HepG2 (cell line): Measurements from ENCODE around the gene CCDC50. TPM values are rescaled to one million over a fixed set of nuclear protein-coding genes. Genes with fewer than 3 reads are reported as not detected.

ENCODE experiments used
- ATAC-seq: fragments of 200-7000 bp; cut with Tn5 transposase; 3 replicates; pipeline ENCODE4 v1.9.1; 2020; ENCODE audit warnings: mild to moderate bottlenecking, moderate library complexity
- BruUV-seq: library from RNA; stranded (reverse); fragments of 400-500 nt; replicated peaks from 2 replicates; lab custom pipeline; 2021; lab: Mats Ljungman, UMichigan
- CTCF ChIA-PET: fragments of 300-600 bp; formaldehyde crosslinking; extraction: SDS; loops from one replicate; lab custom pipeline; 2021; ENCODE audit warnings: low total read pairs, inconsistent platforms, low intra/inter-chr PET ratio; lab: Yijun Ruan, JAX
- POLR2A ChIA-PET: fragments of 350-600 bp; sonication (Branson Sonifier 250); formaldehyde crosslinking; loops from one replicate; lab custom pipeline; 2020; ENCODE audit warnings: antibody characterized with exemption, inconsistent platforms; lab: Yijun Ruan, JAX
- DNase-seq: peaks from one replicate; pipeline ENCODE4 v3.0.0-alpha.2; 2015; ENCODE audit warnings: low spot score
- FAIRE-seq: peaks from 3 replicates; lab custom pipeline; 2011; peaks lifted over from hg19 to GRCh38; lab: Jason Lieb, UNC
- H2AFZ ChIP-seq: one replicate; pipeline ENCODE4 v1.6.1; 2011; ENCODE audit warnings: low read length, inconsistent platforms
- H3K27ac ChIP-seq: fragments of 300-600 bp; 3 replicates; pipeline ENCODE4 v1.8.0; 2011; ENCODE audit warnings: mixed run types, mild to moderate bottlenecking, mixed read lengths, low read length, inconsistent platforms; ENCODE audit not compliant: insufficient read depth; ENCODE audit errors: extremely low read length
- H3K27me3 ChIP-seq, 2 experiments: fragments of 200-600 bp in 1 of 2; 2 replicates in 1 of 2; 3 replicates in 1 of 2; pipeline versions ENCODE4 v1.6.0 to v1.8.0; 2011; ENCODE audit warnings: low read length in 2 of 2, mild to moderate bottlenecking in 2 of 2, moderate library complexity in 2 of 2, inconsistent platforms in 1 of 2; ENCODE audit not compliant: insufficient read depth in 2 of 2, control insufficient read depth in 1 of 2
- H3K36me3 ChIP-seq, 2 experiments: fragments of 200-600 bp in 1 of 2; replicated peaks in 1 of 2; 2 replicates in 1 of 2; 3 replicates in 1 of 2; pipeline versions ENCODE4 v1.5.1 to v1.8.0; 2011; ENCODE audit warnings: low read length in 2 of 2, inconsistent platforms in 1 of 2; ENCODE audit not compliant: insufficient read depth in 2 of 2, control insufficient read depth in 1 of 2
- H3K4me1 ChIP-seq: 2 replicates; pipeline ENCODE4 v1.5.1; 2012; ENCODE audit warnings: low read length, inconsistent platforms; ENCODE audit not compliant: insufficient read depth
- H3K4me2 ChIP-seq: 2 replicates; pipeline ENCODE4 v1.6.0; 2011; ENCODE audit warnings: low read depth, low read length, inconsistent platforms
- H3K4me3 ChIP-seq, 3 experiments: fragments of 200-600 bp in 1 of 3; sonication (generic), shearing (Covaris generic) in 1 of 3; replicated peaks in 1 of 3; 2 replicates each; pipeline ENCODE4 v1.5.1; 2011 to 2016; ENCODE audit warnings: low read length in 3 of 3, inconsistent platforms in 2 of 3, low read depth in 2 of 3, mild to moderate bottlenecking in 2 of 3, control low read depth in 1 of 3, mixed read lengths in 1 of 3; ENCODE audit not compliant: insufficient read depth in 1 of 3
- H3K79me2 ChIP-seq: one replicate; pipeline ENCODE4 v1.6.1; 2011; ENCODE audit warnings: low read length, inconsistent platforms; ENCODE audit not compliant: insufficient read depth
- H3K9ac ChIP-seq: 2 replicates; pipeline ENCODE4 v1.6.0; 2011; ENCODE audit warnings: mild to moderate bottlenecking, low read depth, low read length, inconsistent platforms; ENCODE audit not compliant: insufficient read depth
- H3K9me3 ChIP-seq: 2 replicates; pipeline ENCODE4 v1.5.1; 2012; ENCODE audit warnings: mild to moderate bottlenecking, low read length
- H4K20me1 ChIP-seq: 2 replicates; pipeline ENCODE4 v1.6.0; 2011; ENCODE audit warnings: inconsistent platforms, mild to moderate bottlenecking, low read length, moderate library complexity; ENCODE audit not compliant: insufficient read depth
- CREB1 ChIP-seq, 2 experiments: fragments of 450-650 bp in 1 of 2; IDR thresholded peaks; 2 replicates each; pipeline ENCODE4 v1.6.1; 2016 to 2017; ENCODE audit warnings: control low read depth in 1 of 2, mild to moderate bottlenecking in 1 of 2, missing compliant biosample characterization in 1 of 2, missing genetic modification characterization in 1 of 2
- HHEX ChIP-seq: IDR thresholded peaks from 2 replicates; pipeline ENCODE4 v1.6.1; 2016; ENCODE audit warnings: control low read depth
- IKZF4 ChIP-seq: sonication (generic); formaldehyde crosslinking; IDR thresholded peaks from 2 replicates; pipeline ENCODE4 v1.5.1; 2020; ENCODE audit warnings: borderline replicate concordance, mild to moderate bottlenecking, low read depth, missing genetic modification reagents; ENCODE audit errors: not compliant biosample characterization
- SIN3B ChIP-seq: fragments of 150-350 bp; IDR thresholded peaks from 2 replicates; pipeline ENCODE4 v1.6.1; 2014; ENCODE audit warnings: low read length
- ZNF24 ChIP-seq: fragments of 450-650 bp; IDR thresholded peaks from 2 replicates; pipeline ENCODE4 v1.6.1; 2017; ENCODE audit warnings: antibody characterized with exemption, mild to moderate bottlenecking
- ZNF256 ChIP-seq: sonication (generic); formaldehyde crosslinking; conservative IDR thresholded peaks from 2 replicates; pipeline ENCODE4 v1.4.0; 2020; ENCODE audit warnings: missing genetic modification reagents
- ZNF792 ChIP-seq: IDR thresholded peaks from 2 replicates; pipeline ENCODE4 v1.6.1; 2016
- WGBS: methylation state at CpG from one replicate; pipeline ENCODE4 v1.1.6; 2017; ENCODE audit warnings: low lambda C conversion rate; 5-methylcytosine and 5-hydroxymethylcytosine counted together
- in situ Hi-C: cut with HindIII; loops from 2 replicates; pipeline ENCODE4 v1.10.0; 2017; ENCODE audit warnings: low pct_unique_long_range_greater_than_20kb; ENCODE audit not compliant: extremely low pct_ligation_motif_present
- intact Hi-C: fragments of 100-400 bp; cut with micrococcal nuclease; formaldehyde crosslinking; loops from one replicate; pipeline ENCODE4 v1.10.0; 2022; ENCODE audit not compliant: unreplicated experiment
- polyA plus RNA-seq, 8 experiments: library from polyadenylated mRNA; depleted of rRNA in 3 of 8; stranded (reverse) in 7 of 8; unstranded in 1 of 8; fragments of >200 nt; fragmentation: Illumina TruSeq in 4 of 8; extraction: Trizol in 4 of 8; gene quantifications; 2 replicates each; pipeline versions ENCODE4 v1.2.1 to v1.2.3, GENCODE V29; 2011 to 2016; ENCODE audit warnings: low read depth in 4 of 8, missing spikeins in 1 of 8, mixed read lengths in 1 of 8; ENCODE audit not compliant: insufficient read depth in 1 of 8
- total RNA-seq, 5 experiments: library from RNA; depleted of rRNA; stranded (reverse); fragments of >200 nt; fragmentation: Illumina TruSeq; extraction: Trizol; gene quantifications; 2 replicates each; pipeline ENCODE4 v1.2.3, GENCODE V29; 2016; ENCODE audit warnings: low read depth in 1 of 5

Gene CCDC50
- total and polyA plus RNA-seq, 2 of the 13 experiments (the other 11 are each of a cell fraction or from before 2014, with no cell fraction given): 47.6 to 66.4 TPM

GRCh38 chr3:191328383-191328961 lies 722 bp upstream of the CCDC50 start:
- 10% methylated on average over 8 of the region's 9 CpGs for WGBS
- ChIA-PET POLR2A (interaction anchor here (1.5 to 2.1 kb wide), 3 partner anchors 10 to 25 kb away, joined by 3 to 9 read pairs (median 5); no protein-coding TSS in a partner anchor), CTCF (no interaction called here)
- ATAC-seq (peak; percentile 14), FAIRE-seq (no peak), DNase-seq (no peak)
- Histone ChIP-seq H3K27ac (peak overlapping the region; percentile 95), H3K9me3 (no peaks in the 10 kb centered on the region), H3K36me3 (no peaks in the 10 kb centered on the region), H4K20me1 (0 out of 2 replicates have a peak, but pooled peaks cover 5% of the 10 kb centered on the region), H3K27me3 (no peaks in the 10 kb centered on the region), H3K9ac (peak overlapping the region; percentile 94), H3K4me3 (peak overlapping the region; percentile 70 to 89 (median 88)), H3K4me2 (peak overlapping the region; percentile 89), H3K79me2 (peaks cover 41% of the 10 kb centered on the region), H2AFZ (peak overlapping the region; percentile 89), H3K4me1 (peaks cover 42% of the 10 kb centered on the region)
- intact Hi-C loops: no loop called here
- TF ChIP-seq ZNF256 (CRISPR knock-in tag): no peak
- 0 out of 2 replicates have a peak, but pooled peaks have one; percentile 29 for TF ChIP-seq ZNF24
- TF ChIP-seq IKZF4: no peak
- TF ChIP-seq CREB1 (IDR thresholded peaks at IDR 0.05): no peak
- no peak for TF ChIP-seq CREB1 (CRISPR knock-in tag; IDR thresholded peaks at IDR 0.05)
- TF ChIP-seq HHEX: no peak
- no peak for TF ChIP-seq ZNF792 (CRISPR knock-in tag)
- no peak for TF ChIP-seq SIN3B
- in situ Hi-C loops: no loop called here
- BruUV-seq: TSS peak; percentile 73
